Measurements from ENCODE around the gene ST3GAL5.

DNA sequence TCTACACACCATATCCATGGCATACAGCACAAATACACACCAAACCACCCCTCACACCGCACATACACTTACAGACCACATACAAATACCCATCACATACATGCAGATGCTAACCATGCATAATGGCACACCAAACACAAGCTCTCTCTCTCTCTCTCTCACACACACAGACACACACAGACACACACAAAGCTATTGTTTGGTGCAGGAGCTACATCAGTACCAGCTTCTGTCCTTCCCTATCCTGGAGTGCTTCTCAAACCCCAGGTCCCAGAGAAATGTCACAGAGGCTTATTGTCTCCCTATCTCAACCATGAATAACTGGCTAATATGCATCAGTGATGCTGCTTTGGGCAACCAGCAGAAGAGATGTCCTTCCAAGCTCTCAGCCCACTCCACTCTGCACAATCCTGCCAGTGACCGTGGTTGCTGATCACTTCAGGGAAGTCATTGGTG, 36.5 kb upstream of the ST3GAL5 start:
- TF ChIP-seq, protein P1, sequence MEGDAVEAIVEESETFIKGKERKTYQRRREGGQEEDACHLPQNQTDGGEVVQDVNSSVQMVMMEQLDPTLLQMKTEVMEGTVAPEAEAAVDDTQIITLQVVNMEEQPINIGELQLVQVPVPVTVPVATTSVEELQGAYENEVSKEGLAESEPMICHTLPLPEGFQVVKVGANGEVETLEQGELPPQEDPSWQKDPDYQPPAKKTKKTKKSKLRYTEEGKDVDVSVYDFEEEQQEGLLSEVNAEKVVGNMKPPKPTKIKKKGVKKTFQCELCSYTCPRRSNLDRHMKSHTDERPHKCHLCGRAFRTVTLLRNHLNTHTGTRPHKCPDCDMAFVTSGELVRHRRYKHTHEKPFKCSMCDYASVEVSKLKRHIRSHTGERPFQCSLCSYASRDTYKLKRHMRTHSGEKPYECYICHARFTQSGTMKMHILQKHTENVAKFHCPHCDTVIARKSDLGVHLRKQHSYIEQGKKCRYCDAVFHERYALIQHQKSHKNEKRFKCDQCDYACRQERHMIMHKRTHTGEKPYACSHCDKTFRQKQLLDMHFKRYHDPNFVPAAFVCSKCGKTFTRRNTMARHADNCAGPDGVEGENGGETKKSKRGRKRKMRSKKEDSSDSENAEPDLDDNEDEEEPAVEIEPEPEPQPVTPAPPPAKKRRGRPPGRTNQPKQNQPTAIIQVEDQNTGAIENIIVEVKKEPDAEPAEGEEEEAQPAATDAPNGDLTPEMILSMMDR (IDR thresholded peaks at IDR 0.05): no peak
- TF ChIP-seq POLR2A (IDR thresholded peaks at IDR 0.05): no peak
